IPS DF 6.9 (cell line): ENCODE measurements around the gene RPL22.

ENCODE experiments used
- DNase-seq: peaks from one replicate; pipeline ENCODE4 v3.0.0-alpha.2; 2013; ENCODE audit warnings: low read depth, low spot score
- H3K27ac ChIP-seq: one replicate; pipeline ENCODE4 v1.5.1; 2013; ENCODE audit warnings: low read length, control low read depth
- H3K27me3 ChIP-seq: 2 replicates; pipeline ENCODE4 v1.6.1; 2013; ENCODE audit warnings: mild to moderate bottlenecking, low read length; ENCODE audit not compliant: control insufficient read depth, insufficient read depth
- H3K36me3 ChIP-seq: 2 replicates; pipeline ENCODE4 v1.6.1; 2013; ENCODE audit warnings: low read length; ENCODE audit not compliant: control insufficient read depth, insufficient read depth
- H3K4me1 ChIP-seq: 2 replicates; pipeline ENCODE4 v1.6.1; 2013; ENCODE audit warnings: low read length; ENCODE audit not compliant: control insufficient read depth, insufficient read depth
- H3K4me3 ChIP-seq: 2 replicates; pipeline ENCODE4 v1.5.1; 2013; ENCODE audit warnings: mild to moderate bottlenecking, low read length
- H3K9me3 ChIP-seq: 2 replicates; pipeline ENCODE4 v1.6.1; 2013; ENCODE audit warnings: low read length, inconsistent platforms; ENCODE audit not compliant: control insufficient read depth, insufficient read depth
- WGBS: extraction: QIAGEN DNeasy Blood & Tissue Kit; methylation state at CpG from one replicate; pipeline ENCODE4 v1.1.7; 2013; ENCODE audit warnings: mixed read lengths, missing lambda C conversion rate; ENCODE audit not compliant: insufficient read length, insufficient coverage; 5-methylcytosine and 5-hydroxymethylcytosine counted together

The RPL22 gene

DNA sequence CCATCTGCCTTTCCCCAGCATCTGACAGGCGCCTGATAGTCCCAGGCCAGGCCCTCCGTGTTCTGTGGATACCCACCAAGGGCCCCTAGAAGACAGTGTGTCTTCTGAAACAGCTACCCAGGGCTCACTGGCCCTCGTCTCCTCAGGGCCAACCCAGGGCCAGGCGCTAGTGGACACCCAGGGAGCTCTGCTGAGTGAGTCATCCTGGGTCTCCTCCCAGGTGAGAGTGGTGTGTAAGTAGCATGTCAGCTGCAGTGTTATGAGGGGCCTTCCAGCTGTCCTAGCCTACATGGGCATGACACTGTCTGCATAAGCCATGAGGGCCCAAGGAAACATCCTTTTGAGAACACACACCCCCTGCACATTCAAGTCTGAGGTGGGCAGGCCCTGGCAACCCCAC is 56.0 kb downstream of the RPL22 start:
- Histone ChIP-seq H3K27ac (no peak overlapping the region), H3K4me1 (peaks cover under 1% of the 10 kb centered on the region; the same call in 1 of the 2 replicates), H3K36me3 (no peaks in the 10 kb centered on the region), H3K4me3 (no peak overlapping the region), H3K9me3 (no peaks in the 10 kb centered on the region), H3K27me3 (peaks cover 2% of the 10 kb centered on the region; the same call in 1 of the 2 replicates)
- DNase-seq: no peak
- WGBS: no CpG with 5 or more reads among the region's 4 CpGs

DNA sequence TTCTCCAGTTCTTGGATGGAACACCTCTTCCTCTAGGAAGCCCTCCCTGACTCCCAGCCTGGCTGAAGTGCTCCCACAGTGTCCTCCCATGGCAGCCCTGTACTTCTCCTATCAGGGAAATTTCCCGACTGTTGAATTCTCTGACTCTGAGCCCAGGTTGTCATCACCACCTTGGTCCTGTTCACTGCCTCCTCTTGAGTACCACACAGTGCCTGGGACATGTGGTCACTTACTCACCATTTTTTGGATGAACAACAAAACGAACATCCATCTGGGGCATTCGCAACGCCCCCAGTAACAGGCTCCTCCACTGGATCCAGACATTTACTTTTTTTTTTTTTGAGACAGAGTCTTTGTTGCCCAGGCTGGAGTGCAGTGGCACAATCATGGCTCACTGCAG is 56.7 kb downstream of the RPL22 start:
- H3K4me1 ChIP-seq: no peaks in the 10 kb centered on the region
- H3K27ac ChIP-seq: no peak overlapping the region
- H3K27me3 ChIP-seq: no peaks in the 10 kb centered on the region
- no peak overlapping the region for H3K4me3 ChIP-seq
- H3K36me3 ChIP-seq: no peaks in the 10 kb centered on the region
- H3K9me3 ChIP-seq: no peaks in the 10 kb centered on the region
- no peak for DNase-seq
- WGBS: no CpG with 5 or more reads among the region's 4 CpGs

DNA sequence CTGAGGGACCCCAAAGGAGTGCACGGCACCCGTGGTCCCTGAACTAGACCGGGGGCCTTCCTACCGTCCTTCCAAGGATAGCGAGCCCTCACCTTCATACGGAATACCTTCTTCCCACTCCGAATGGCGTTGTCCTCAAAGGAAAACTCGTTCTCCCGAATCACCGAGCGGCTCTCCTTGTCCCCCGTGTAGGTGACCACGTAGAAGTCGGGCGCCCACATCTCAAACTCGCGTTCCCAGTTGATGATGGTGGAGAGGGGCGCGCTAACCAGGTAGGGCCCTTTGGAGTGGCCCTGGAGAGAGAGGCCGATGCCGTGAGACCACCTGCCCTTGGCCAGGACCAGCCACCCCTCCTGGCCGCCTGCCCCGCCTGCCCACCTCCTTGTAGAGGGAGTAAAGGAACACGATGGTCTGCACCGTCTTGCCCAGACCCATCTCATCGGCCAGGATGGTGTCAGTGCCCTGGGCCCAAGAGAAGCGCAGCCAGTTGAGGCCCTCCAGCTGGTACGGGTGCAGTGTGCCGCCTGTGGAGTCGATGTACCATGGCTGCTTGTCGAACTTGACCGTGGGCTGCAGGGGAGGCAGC is 57.3 kb downstream of the RPL22 start:
- Histone ChIP-seq H3K4me1 (no peaks in the 10 kb centered on the region), H3K36me3 (no peaks in the 10 kb centered on the region), H3K27ac (no peak overlapping the region), H3K4me3 (no peak overlapping the region), H3K27me3 (no peaks in the 10 kb centered on the region), H3K9me3 (no peaks in the 10 kb centered on the region)
- no CpG with 5 or more reads among the region's 33 CpGs for WGBS
- DNase-seq: no peak

DNA sequence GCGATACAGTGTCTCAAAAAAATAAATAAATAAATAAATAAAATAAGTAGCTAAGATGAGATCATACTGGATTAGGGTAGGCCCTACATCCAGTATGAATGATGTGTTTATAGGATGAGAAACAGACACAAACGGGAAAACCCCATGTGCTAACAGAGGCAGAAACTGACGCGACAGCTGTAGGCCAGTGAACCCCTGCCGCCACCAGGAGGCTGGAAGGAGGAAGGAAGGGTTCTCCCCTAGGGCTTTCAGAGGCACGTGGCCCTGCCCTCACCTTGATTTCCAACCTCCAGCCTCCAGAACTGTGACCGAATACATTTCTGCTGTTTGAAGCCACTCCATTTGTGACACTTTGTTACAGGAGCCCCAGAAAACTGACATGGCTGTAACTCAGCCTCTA is 57.8 kb downstream of the RPL22 start:
- DNase-seq: no peak
- H3K27me3 ChIP-seq: no peaks in the 10 kb centered on the region
- H3K36me3 ChIP-seq: no peaks in the 10 kb centered on the region
- no CpG with 5 or more reads among the region's 7 CpGs for WGBS
- H3K27ac ChIP-seq: no peak overlapping the region
- no peak overlapping the region for H3K4me3 ChIP-seq
- H3K4me1 ChIP-seq: no peaks in the 10 kb centered on the region
- no peaks in the 10 kb centered on the region for H3K9me3 ChIP-seq

DNA sequence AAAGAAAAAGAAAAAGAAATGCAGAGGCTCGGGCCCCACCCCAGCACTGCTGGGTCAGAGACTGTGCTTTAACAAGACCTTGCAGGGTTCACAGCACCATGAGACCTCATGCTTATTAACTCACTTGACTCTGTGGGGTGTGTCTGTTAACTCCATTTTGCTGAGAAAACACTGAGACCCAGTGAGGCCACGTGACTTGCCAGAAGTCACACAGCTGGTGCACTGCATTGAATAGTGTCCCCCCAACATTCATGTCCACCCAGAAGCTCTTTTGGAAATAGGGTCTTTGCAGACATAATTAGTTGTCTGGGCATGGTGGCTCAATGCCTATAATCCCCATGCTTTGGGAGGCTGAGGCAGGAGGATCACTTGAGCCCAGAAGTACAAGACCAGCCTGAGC is 59.0 kb downstream of the RPL22 start:
- Histone ChIP-seq H3K27ac (no peak overlapping the region), H3K4me1 (no peaks in the 10 kb centered on the region), H3K9me3 (no peaks in the 10 kb centered on the region), H3K36me3 (no peaks in the 10 kb centered on the region), H3K4me3 (no peak overlapping the region), H3K27me3 (no peaks in the 10 kb centered on the region)
- WGBS: no CpG with 5 or more reads among the region's 2 CpGs
- DNase-seq: no peak

DNA sequence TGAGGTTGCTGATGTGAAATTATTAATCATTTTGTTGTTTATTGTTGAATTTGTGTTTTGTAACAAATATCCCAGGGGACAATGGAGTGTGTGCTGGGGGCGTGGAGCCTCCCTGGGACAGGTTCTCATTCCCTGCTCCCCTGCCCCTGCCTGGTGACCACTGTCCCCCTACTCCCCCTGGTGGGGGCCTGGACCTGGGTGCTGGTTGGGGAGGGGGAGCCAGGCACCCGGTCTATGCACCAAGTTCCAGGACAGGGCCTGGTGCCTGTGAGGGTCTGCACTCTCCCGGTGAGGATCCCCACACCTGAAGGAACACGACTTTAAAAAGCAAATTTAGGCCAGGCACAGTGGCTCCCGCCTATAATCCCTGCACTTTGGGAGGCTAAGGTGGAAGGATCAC is 61.6 kb downstream of the RPL22 start:
- no CpG with 5 or more reads among the region's 5 CpGs for WGBS
- no peak for DNase-seq
- Histone ChIP-seq H3K4me1 (no peaks in the 10 kb centered on the region), H3K4me3 (no peak overlapping the region), H3K27me3 (no peaks in the 10 kb centered on the region), H3K36me3 (no peaks in the 10 kb centered on the region), H3K9me3 (no peaks in the 10 kb centered on the region), H3K27ac (no peak overlapping the region)

DNA sequence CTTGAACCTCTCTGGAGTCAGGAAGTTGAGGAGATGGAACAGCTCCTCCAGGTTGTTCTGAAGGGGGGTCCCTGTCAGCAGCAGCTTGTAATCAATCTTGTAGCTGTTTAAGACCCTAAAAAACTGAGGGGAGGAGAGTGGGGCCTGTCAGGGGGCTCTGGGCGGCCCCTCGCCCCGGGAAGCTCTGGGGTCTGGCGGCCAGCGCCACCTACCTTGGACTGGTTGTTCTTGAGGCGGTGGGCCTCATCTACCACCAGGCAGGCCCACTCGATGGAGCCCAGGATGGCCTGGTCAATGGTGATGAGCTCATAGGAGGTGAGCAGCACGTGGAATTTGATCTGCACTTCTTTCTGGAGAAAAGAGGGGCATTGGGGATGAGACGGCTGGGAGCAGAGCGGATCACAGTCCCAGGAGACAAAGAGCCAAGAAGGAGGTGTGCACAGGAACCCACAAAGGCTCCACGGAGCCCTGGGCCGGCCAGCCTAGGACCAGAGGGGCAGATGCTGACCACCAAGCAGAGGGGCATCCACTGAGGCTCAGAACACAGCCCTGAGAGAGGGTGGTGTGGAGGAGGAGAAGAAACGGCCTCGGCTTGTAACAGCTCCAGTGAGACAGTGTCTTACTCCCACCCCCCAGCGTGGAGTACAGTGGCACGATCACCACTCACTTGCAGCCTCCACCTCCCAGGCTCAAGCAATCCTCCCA is 62.7 kb downstream of the RPL22 start:
- H3K4me3 ChIP-seq: no peak overlapping the region
- no CpG with 5 or more reads among the region's 16 CpGs for WGBS
- H3K27me3 ChIP-seq: no peaks in the 10 kb centered on the region
- no peak overlapping the region for H3K27ac ChIP-seq
- H3K4me1 ChIP-seq: no peaks in the 10 kb centered on the region
- no peaks in the 10 kb centered on the region for H3K36me3 ChIP-seq
- no peaks in the 10 kb centered on the region for H3K9me3 ChIP-seq
- DNase-seq: no peak
